Measurements from ENCODE around the gene TAB2. TPM values are rescaled to one million over a fixed set of nuclear protein-coding genes. Genes with fewer than 3 reads are reported as not detected.
A peak's percentile ranks its signal among the peaks of the same experiment; 100 is the strongest.
"Not testable (repeated sequence)": the region's sequence is repeated elsewhere in the genome, so short reads cannot be mapped to it uniquely, and the experiment has no call there.

TAB2 gene
- total RNA-seq, 2 donors from 2014 or later: 192 to 199 TPM

DNA sequence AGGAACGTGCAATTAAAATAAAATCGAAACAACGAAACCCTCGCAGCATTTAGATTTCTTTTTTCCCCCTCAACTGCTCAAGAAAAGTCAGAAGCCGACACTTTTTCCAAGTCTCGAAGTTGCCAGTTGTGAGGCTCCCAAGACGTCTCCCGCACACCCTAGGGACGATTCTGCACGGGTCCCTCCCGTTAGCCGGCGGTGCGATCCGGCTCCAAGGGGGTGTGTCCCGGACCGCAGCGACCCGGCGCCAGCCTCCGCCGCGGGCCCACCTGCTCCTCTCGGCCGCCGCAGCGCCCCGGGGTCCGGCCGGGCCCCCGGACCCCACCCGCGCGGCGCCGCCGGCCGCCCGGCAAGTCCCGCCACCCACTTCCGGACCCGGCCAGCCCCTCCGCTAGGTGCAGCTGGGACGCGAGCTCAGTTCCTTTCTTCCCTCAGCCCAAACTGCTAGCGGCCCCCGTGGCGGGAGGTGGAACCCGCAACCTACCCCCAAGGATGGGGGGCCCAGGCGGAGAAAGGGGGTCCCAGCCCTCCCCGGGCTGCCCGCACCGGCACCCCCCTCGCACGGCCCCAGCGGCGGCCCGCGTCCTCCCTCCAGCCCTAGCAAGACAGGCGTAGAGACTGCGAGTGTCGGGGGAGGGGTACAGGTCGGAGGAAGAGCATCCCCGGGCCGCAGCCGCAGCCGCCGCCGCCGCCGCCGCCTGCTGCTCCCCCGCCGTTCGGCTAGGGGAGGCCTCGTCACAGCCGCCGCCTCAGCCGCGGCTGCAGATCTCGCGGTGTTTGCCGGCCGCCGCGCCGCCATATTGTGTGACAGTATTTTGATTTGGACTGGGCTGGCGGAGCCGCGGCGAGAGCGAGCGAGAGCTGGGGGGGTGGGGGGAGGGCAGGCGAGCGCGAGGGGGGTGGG, 520 bp upstream of the TAB2 start:
- ATAC-seq (peak; percentile 79), DNase-seq (peak; percentile 86 to 88 (median 87))
- no peaks in the 10 kb centered on the region for H3K9me3 ChIP-seq (ENCODE audit: control insufficient read depth, low read length, poor library complexity, severe bottlenecking)
- Mint-ChIP-seq H3K36me3 (ENCODE audit: low read depth) (peaks cover 4% of the 10 kb centered on the region), H3K4me1 (peaks cover 23% of the 10 kb centered on the region), H3K27ac (peak overlapping the region; percentile 97), H3K27me3 (no peaks in the 10 kb centered on the region), H3K4me3 (peak overlapping the region; percentile 98)

- H3K27me3 Mint-ChIP-seq: no peaks in the 10 kb centered on the region
- ATAC-seq (peak; percentile 26), DNase-seq (peak in 1 of 3 donors; percentile 27)
- peak overlapping the region; percentile 97 for H3K27ac Mint-ChIP-seq
- H3K4me3 Mint-ChIP-seq: peak overlapping the region; percentile 98
- H3K4me1 Mint-ChIP-seq: peaks cover 26% of the 10 kb centered on the region
- peaks cover 4% of the 10 kb centered on the region for H3K36me3 Mint-ChIP-seq (ENCODE audit: low read depth)
- H3K9me3 ChIP-seq (ENCODE audit: control insufficient read depth, low read length, poor library complexity, severe bottlenecking): no peaks in the 10 kb centered on the region
Observed at GRCh38 chr6:149318581-149319286, 1.2 kb downstream of the TAB2 start.

DNA sequence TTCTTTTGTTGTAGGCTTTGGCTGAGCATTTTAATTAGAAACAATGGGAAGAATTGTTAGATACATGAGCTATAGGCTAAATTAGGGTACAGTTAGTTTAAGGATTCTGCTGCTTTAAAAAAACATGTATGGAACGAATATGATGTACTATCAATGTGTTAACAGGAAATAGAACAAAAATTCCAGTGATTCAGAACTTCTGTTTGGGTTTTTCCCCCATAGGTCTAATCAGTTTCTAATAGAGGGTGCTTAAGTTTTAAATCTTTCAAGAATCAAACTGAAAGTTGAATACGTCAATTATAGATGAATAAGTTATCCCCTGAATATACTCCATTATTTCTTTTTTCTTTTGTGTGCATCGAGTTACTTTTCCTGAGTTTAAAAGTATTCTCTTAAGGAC, 1.9 kb downstream of the TAB2 start:
- Mint-ChIP-seq H3K4me3 (peak overlapping the region; percentile 98), H3K4me1 (peaks cover 26% of the 10 kb centered on the region), H3K27me3 (no peaks in the 10 kb centered on the region), H3K27ac (peak overlapping the region; percentile 97), H3K36me3 (ENCODE audit: low read depth) (peaks cover 4% of the 10 kb centered on the region)
- H3K9me3 ChIP-seq (ENCODE audit: control insufficient read depth, low read length, poor library complexity, severe bottlenecking): no peaks in the 10 kb centered on the region
- DNase-seq: no peak
- ATAC-seq: no peak

GRCh38 chr6:149320016-149320415, 2.5 kb downstream of the TAB2 start:
- not testable (repeated sequence) for DNase-seq; H3K27me3 Mint-ChIP-seq; H3K36me3 Mint-ChIP-seq (ENCODE audit: low read depth); ATAC-seq; H3K9me3 ChIP-seq (ENCODE audit: control insufficient read depth, low read length, poor library complexity, severe bottlenecking)
- Mint-ChIP-seq H3K4me3 (peak overlapping the region; percentile 98), H3K4me1 (peaks cover 29% of the 10 kb centered on the region), H3K27ac (peak overlapping the region; percentile 97)

DNA sequence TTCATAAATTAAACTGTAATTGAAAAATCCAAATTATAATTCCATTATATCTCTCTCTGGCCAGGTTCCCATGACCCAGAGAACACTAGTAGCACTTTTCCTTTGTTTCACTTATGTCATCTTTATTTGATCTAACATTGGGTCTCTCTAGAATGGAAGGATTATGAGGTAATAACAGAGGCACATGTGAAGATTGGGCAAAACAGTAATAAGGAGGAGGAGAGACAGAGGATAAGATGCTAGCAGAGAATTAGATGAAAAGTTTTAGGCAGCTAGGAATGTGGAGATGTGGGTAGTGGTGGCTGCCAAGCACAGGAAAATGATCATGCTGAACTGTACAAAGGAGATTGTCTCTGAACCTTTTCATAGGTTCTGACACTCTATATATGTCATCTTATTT, 3.3 kb downstream of the TAB2 start:
- DNase-seq (no peak), ATAC-seq (no peak)
- H3K27me3 Mint-ChIP-seq: no peaks in the 10 kb centered on the region
- H3K4me3 Mint-ChIP-seq: peak overlapping the region; percentile 98
- H3K4me1 Mint-ChIP-seq: peaks cover 32% of the 10 kb centered on the region
- peaks cover 4% of the 10 kb centered on the region for H3K36me3 Mint-ChIP-seq (ENCODE audit: low read depth)
- H3K27ac Mint-ChIP-seq: peak overlapping the region; percentile 97
- H3K9me3 ChIP-seq (ENCODE audit: control insufficient read depth, low read length, poor library complexity, severe bottlenecking): no peaks in the 10 kb centered on the region

DNA sequence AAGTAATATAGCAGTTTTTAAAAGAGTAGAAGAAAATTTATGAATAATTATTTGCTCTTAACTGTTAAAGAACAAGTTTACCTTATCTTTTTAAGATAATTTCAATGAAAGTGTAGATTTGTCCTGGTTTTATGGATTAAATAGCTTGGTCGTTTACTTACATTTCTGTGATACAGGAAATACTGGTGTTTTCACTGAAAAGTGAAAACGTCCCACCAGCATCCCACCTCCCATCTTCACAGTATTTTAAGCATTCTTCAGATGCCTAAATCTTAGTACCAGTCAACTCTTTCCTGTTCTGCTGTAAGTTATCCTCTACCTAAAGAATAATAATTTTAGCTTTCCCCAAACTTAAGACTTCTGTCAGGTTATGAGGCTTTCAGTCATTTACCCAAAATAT, 5.8 kb downstream of the TAB2 start:
- DNase-seq: no peak
- peak overlapping the region; percentile 97 for H3K27ac Mint-ChIP-seq

GRCh38 chr6:149323925-149324324, 6.4 kb downstream of the TAB2 start:
- ATAC-seq (no peak), DNase-seq (no peak)
- Mint-ChIP-seq H3K4me3 (peak overlapping the region; percentile 86), H3K27ac (peak overlapping the region; percentile 97), H3K36me3 (ENCODE audit: low read depth) (no peaks in the 10 kb centered on the region), H3K27me3 (no peaks in the 10 kb centered on the region), H3K4me1 (peaks cover 46% of the 10 kb centered on the region)
- H3K9me3 ChIP-seq (ENCODE audit: control insufficient read depth, low read length, poor library complexity, severe bottlenecking): no peaks in the 10 kb centered on the region

More for the DNA sequence above, 5.8 kb downstream of the TAB2 start:
- Mint-ChIP-seq H3K4me1 (peaks cover 46% of the 10 kb centered on the region), H3K27me3 (no peaks in the 10 kb centered on the region), H3K4me3 (peak overlapping the region; percentile 86), H3K36me3 (ENCODE audit: low read depth) (peaks cover 4% of the 10 kb centered on the region)
- H3K9me3 ChIP-seq (ENCODE audit: control insufficient read depth, low read length, poor library complexity, severe bottlenecking): no peaks in the 10 kb centered on the region
- no peak for ATAC-seq

- H3K4me1 Mint-ChIP-seq: peaks cover 48% of the 10 kb centered on the region
- DNase-seq: no peak
- H3K36me3 Mint-ChIP-seq (ENCODE audit: low read depth): no peaks in the 10 kb centered on the region
- no peaks in the 10 kb centered on the region for H3K27me3 Mint-ChIP-seq
- peak overlapping the region; percentile 97 for H3K27ac Mint-ChIP-seq
- no peaks in the 10 kb centered on the region for H3K9me3 ChIP-seq (ENCODE audit: control insufficient read depth, low read length, poor library complexity, severe bottlenecking)
- H3K4me3 Mint-ChIP-seq: peak overlapping the region; percentile 74
- peak; percentile 34 for ATAC-seq
Observed at GRCh38 chr6:149324428-149324827, 6.9 kb downstream of the TAB2 start.

DNA sequence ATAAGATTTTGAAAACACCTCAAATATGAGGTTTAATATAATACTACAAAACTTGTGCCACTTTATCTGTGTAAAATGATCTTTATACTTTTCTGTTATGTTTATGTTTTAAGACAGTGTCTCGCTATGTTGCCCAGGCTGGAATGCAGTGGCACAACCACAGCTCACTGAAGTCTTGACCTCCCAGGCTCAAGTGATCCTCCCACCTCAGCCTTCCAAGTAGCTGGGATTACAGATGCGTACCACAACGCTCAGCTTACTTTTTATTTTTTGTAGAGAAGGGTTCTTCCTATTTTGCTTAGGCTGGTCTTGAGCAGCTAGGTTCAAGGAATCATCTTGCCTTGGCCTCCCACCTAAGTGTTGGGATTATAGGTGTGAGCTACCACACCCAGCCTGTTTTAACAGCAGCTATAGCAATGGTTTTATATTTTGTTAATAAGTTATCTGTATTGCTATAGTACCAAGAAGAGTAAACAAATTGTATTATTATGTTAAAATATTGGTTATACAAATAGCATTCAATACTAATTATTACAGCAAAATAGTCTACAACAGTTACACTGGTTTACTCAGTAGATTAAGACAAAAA, 8.2 kb downstream of the TAB2 start:
- Mint-ChIP-seq H3K36me3 (ENCODE audit: low read depth) (no peaks in the 10 kb centered on the region), H3K4me3 (peak overlapping the region; percentile 58), H3K27ac (peak overlapping the region; percentile 97), H3K4me1 (peaks cover 57% of the 10 kb centered on the region), H3K27me3 (no peaks in the 10 kb centered on the region)
- no peaks in the 10 kb centered on the region for H3K9me3 ChIP-seq (ENCODE audit: control insufficient read depth, low read length, poor library complexity, severe bottlenecking)
- DNase-seq (no peak), ATAC-seq (no peak)

DNA sequence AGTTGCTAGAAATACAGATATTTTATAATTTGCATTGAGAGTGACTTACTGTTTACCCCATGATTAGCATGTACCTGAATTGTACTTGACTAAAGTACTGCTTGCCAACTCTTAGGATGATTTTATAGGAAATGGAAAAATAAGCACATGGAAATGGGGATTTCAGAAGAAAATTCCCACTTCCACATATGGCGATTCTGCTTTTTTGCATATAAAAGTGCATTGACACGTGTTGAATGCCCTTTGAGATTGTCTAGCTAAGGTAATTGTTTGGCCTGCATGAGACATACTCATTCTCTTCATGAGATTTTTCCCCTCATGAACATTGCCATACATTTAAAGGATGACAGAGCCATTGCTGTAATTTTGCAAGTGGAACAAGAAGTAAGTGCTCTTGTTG, 10.1 kb downstream of the TAB2 start:
- DNase-seq (no peak), ATAC-seq (no peak)
- Mint-ChIP-seq H3K36me3 (ENCODE audit: low read depth) (no peaks in the 10 kb centered on the region), H3K4me3 (peak overlapping the region; percentile 19), H3K27me3 (no peaks in the 10 kb centered on the region), H3K27ac (peak overlapping the region; percentile 97), H3K4me1 (peaks cover 70% of the 10 kb centered on the region)
- no peaks in the 10 kb centered on the region for H3K9me3 ChIP-seq (ENCODE audit: control insufficient read depth, low read length, poor library complexity, severe bottlenecking)

DNA sequence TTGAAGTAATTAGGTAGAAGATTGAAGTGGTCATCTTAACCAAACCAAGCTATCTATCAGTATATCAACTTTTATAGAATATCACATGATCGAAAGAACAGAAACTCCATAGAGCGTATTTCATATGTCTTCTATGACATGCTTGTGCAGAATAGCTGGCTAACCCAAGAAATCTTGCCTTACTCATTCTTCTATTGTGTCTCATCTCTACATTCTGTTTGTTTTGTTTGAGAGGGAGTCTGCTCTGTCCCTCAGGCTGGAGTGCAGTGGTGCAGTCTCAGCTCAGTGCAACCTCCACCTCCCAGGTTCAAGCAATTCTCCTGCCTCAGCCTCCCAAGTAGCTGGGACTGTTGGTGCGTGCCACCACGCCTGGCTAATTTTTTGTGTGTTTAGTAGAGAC, 10.6 kb downstream of the TAB2 start:
- H3K9me3 ChIP-seq (ENCODE audit: control insufficient read depth, low read length, poor library complexity, severe bottlenecking): no peaks in the 10 kb centered on the region
- ATAC-seq: no peak
- H3K4me1 Mint-ChIP-seq: peaks cover 71% of the 10 kb centered on the region
- no peaks in the 10 kb centered on the region for H3K27me3 Mint-ChIP-seq
- H3K4me3 Mint-ChIP-seq: peak overlapping the region; percentile 19
- no peak for DNase-seq
- H3K36me3 Mint-ChIP-seq (ENCODE audit: low read depth): no peaks in the 10 kb centered on the region
- H3K27ac Mint-ChIP-seq: peak overlapping the region; percentile 97

- Mint-ChIP-seq H3K4me3 (peak overlapping the region; percentile 68), H3K36me3 (ENCODE audit: low read depth) (no peaks in the 10 kb centered on the region)
Observed at GRCh38 chr6:149329529-149329928, 12.0 kb downstream of the TAB2 start.

DNA sequence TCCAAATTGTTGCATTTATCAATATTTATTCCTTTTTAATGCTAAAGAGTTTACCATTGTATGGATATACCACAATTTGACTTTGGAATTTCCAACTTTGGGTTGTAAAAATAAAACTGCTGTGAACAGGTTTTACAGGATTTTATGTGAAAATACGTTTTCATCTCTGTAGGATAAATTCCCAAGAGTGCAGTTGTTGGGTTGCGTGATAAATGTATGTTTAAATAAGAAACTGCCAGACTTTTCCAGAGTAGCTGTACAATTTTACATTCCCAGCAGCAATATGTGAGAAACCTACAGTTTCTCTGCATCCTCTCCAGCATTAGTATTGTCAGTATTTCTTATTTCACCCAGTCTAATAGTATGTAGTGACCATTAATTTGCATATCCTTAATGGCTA, 12.6 kb downstream of the TAB2 start:
- H3K9me3 ChIP-seq (ENCODE audit: control insufficient read depth, low read length, poor library complexity, severe bottlenecking): no peaks in the 10 kb centered on the region
- H3K4me3 Mint-ChIP-seq: peak overlapping the region; percentile 68
- H3K36me3 Mint-ChIP-seq (ENCODE audit: low read depth): no peaks in the 10 kb centered on the region
- ATAC-seq: no peak
- no peaks in the 10 kb centered on the region for H3K27me3 Mint-ChIP-seq
- peaks cover 78% of the 10 kb centered on the region for H3K4me1 Mint-ChIP-seq
- H3K27ac Mint-ChIP-seq: peak overlapping the region; percentile 97
- no peak for DNase-seq

More at GRCh38 chr6:149329529-149329928, 12.0 kb downstream of the TAB2 start:
- no peaks in the 10 kb centered on the region for H3K9me3 ChIP-seq (ENCODE audit: control insufficient read depth, low read length, poor library complexity, severe bottlenecking)
- no peak for DNase-seq
- peak; percentile 32 for ATAC-seq
- peaks cover 75% of the 10 kb centered on the region for H3K4me1 Mint-ChIP-seq
- H3K27ac Mint-ChIP-seq: peak overlapping the region; percentile 97
- no peaks in the 10 kb centered on the region for H3K27me3 Mint-ChIP-seq

Data from T-helper 17 cell (primary cell).